K562 treated with DMSO at 1 percent for 48 hours (cell line): ENCODE results near the gene MBD2. TPM values are rescaled to one million over a fixed set of nuclear protein-coding genes. Genes with fewer than 3 reads are reported as not detected.

ENCODE experiments used
- total RNA-seq: library from RNA; unstranded; fragments of 300-600 nt; gene quantifications from 2 replicates; pipeline ENCODE4 v1.2.3, GENCODE V29; 2022; ENCODE audit warnings: low replicate concordance; ENCODE audit errors: extremely low read depth

Gene MBD2
- not detected in 2 replicates for total RNA-seq

GRCh38 chr18:54224379-54225014 lies at the start of gene MBD2:
Gene MBD2, minus strand, starts transcription at chr18:54224669. Its CDS starts 110 bp downstream, at chr18:54224559.

Other genes with a start within 250 kb of the MBD2 start
- not detected in 2 replicates for gene POLI, start 44.8 kb upstream of the MBD2 start, total RNA-seq
- not detected in 2 replicates for gene STARD6, start 133.2 kb upstream of the MBD2 start, total RNA-seq
- gene C18orf54, start 133.2 kb upstream of the MBD2 start, total RNA-seq, result not detected in 2 replicates